Duodenal mucosa (tissue), 2 donors: ENCODE results near the gene EFNA2.
A peak's percentile ranks its signal among the peaks of the same experiment; 100 is the strongest.

ENCODE experiments used
- H3K27ac ChIP-seq: one replicate; pipeline ENCODE4 v1.7.0; 2013; ENCODE audit warnings: low read depth, low read length
- H3K27me3 ChIP-seq, 2 donors: one replicate each; pipeline ENCODE4 v1.7.0; 2013; ENCODE audit warnings: low read length in 2 of 2, control low read depth in 1 of 2; ENCODE audit not compliant: insufficient read depth in 2 of 2, control insufficient read depth in 1 of 2
- H3K36me3 ChIP-seq, 2 donors: one replicate each; pipeline ENCODE4 v1.7.0; 2013; ENCODE audit warnings: low read length in 2 of 2, control low read depth in 1 of 2; ENCODE audit not compliant: insufficient read depth in 2 of 2, control insufficient read depth in 1 of 2
- H3K4me1 ChIP-seq, 2 donors: one replicate each; pipeline ENCODE4 v1.7.0; 2013; ENCODE audit warnings: low read length in 2 of 2, control low read depth in 1 of 2; ENCODE audit not compliant: insufficient read depth in 2 of 2, control insufficient read depth in 1 of 2
- H3K4me3 ChIP-seq, 2 donors: one replicate each; pipeline ENCODE4 v1.7.0; 2013; ENCODE audit warnings: low read length in 2 of 2, low read depth in 1 of 2
- H3K9ac ChIP-seq, 2 donors: one replicate each; pipeline ENCODE4 v1.7.0; 2013; ENCODE audit warnings: low read length in 2 of 2, low read depth in 1 of 2
- H3K9me3 ChIP-seq, 2 donors: one replicate each; pipeline ENCODE4 v1.7.0; 2013; ENCODE audit warnings: low read length in 2 of 2, control low read depth in 1 of 2; ENCODE audit not compliant: control insufficient read depth in 1 of 2

Gene EFNA2

DNA sequence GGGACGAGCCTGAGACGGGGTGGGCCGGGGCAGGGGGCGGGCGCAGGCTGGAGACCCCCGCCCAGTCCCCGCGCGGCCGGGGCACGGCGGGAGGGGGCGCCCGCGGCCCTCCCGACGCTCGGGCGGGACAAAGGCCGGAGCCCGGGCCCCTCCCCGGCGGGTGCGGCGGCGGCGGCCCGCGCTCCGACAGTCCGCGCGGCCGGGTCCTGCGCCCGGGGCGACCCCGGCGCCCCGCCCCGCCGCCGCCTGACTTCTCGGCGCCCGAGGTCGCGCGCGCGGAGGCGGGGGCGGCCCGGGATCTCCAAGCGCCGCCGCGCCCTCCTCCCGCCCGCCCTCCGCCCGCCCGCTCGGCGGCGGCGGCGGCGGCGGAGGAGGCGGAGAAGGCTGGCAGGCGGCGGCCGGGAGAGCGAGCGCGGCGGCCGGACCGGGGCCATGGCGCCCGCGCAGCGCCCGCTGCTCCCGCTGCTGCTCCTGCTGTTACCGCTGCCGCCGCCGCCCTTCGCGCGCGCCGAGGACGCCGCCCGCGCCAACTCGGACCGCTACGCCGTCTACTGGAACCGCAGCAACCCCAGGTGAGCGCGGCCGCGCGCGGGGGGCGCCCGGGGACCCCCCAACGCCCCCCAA is at the start of gene EFNA2:
Gene EFNA2, plus strand, starts transcription at position 137 of the 624 bp plus-strand sequence. Its CDS starts 296 bp downstream, at position 433.
- Histone ChIP-seq H3K9me3 (no peaks in the 10 kb centered on the region), H3K27ac (peak within 1 kb of the TSS; percentile 92), H3K4me1 (peaks cover 27 to 35% of the 10 kb centered on the region in 2 donors), H3K4me3 (peak within 1 kb of the TSS; percentile 70 to 72), H3K9ac (peak within 1 kb of the TSS; percentile 60 to 67), H3K27me3 (peaks cover 3 to 18% of the 10 kb centered on the region in 2 donors), H3K36me3 (no peaks in the 10 kb centered on the region)

GRCh38 chr19:1236576-1236975 is 49.1 kb upstream of the EFNA2 start:
- Histone ChIP-seq H3K4me1 (peaks cover 0 to 40% of the 10 kb centered on the region in 2 donors), H3K27ac (no peak overlapping the region), H3K27me3 (peaks cover 27 to 30% of the 10 kb centered on the region in 2 donors), H3K9ac (no peak overlapping the region), H3K36me3 (no peaks in the 10 kb centered on the region), H3K9me3 (no peaks in the 10 kb centered on the region), H3K4me3 (no peak overlapping the region)

- Histone ChIP-seq H3K4me3 (peak overlapping the region; percentile 29 to 48), H3K9me3 (no peaks in the 10 kb centered on the region), H3K27ac (no peak overlapping the region), H3K27me3 (peaks cover 27 to 28% of the 10 kb centered on the region in 2 donors), H3K9ac (no peak overlapping the region), H3K36me3 (no peaks in the 10 kb centered on the region), H3K4me1 (peaks cover 0 to 42% of the 10 kb centered on the region in 2 donors)
Measured at GRCh38 chr19:1237027-1237659, 48.5 kb upstream of the EFNA2 start.

GRCh38 chr19:1237754-1238368 is 47.8 kb upstream of the EFNA2 start, which contains the start of gene CBARP:
TSS of gene CBARP (minus strand) at chr19:1238005. CDS start at chr19:1236100, 1,905 bp downstream.
- no peaks in the 10 kb centered on the region for H3K9me3 ChIP-seq
- H3K36me3 ChIP-seq: no peaks in the 10 kb centered on the region
- H3K4me3 ChIP-seq: peak within 1 kb of the TSS; percentile 40 to 48
- peaks cover 27 to 28% of the 10 kb centered on the region in 2 donors for H3K27me3 ChIP-seq
- peak within 1 kb of the TSS in 1 of 2 donors; percentile 32 for H3K9ac ChIP-seq
- H3K27ac ChIP-seq: peak within 1 kb of the TSS; percentile 6
- peaks cover 0 to 44% of the 10 kb centered on the region in 2 donors for H3K4me1 ChIP-seq

GRCh38 chr19:1238369-1239303 is 47.0 kb upstream of the EFNA2 start:
- H3K9ac ChIP-seq: peak overlapping the region in 1 of 2 donors; percentile 32
- H3K4me3 ChIP-seq: peak overlapping the region; percentile 36 to 40
- peaks cover 25 to 27% of the 10 kb centered on the region in 2 donors for H3K27me3 ChIP-seq
- H3K36me3 ChIP-seq: no peaks in the 10 kb centered on the region
- peaks cover 3 to 46% of the 10 kb centered on the region in 2 donors for H3K4me1 ChIP-seq
- H3K27ac ChIP-seq: peak overlapping the region; percentile 6
- H3K9me3 ChIP-seq: no peaks in the 10 kb centered on the region

DNA sequence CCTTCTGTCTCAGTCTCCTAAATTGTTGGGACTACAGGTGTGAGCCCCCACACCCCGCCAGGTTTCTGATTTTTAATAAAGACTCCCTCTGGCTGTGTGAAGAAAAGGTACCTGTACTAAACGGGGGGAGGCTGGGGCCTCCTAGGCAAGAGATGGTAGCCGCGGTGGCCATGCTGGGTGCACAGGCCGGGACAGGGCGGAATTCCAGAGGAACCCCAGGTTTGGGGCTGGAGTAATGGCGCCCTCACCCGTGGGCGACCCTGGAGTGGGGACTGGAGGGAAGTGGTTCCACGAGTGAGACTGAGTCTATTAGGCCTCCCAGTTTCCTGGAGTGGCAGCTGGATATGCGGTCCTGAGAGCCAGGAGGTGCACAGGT is 46.3 kb upstream of the EFNA2 start:
- H3K27me3 ChIP-seq: peaks cover 19 to 24% of the 10 kb centered on the region in 2 donors
- H3K4me3 ChIP-seq: no peak overlapping the region
- H3K36me3 ChIP-seq: no peaks in the 10 kb centered on the region
- no peaks in the 10 kb centered on the region for H3K9me3 ChIP-seq
- no peak overlapping the region for H3K9ac ChIP-seq
- peaks cover 11 to 51% of the 10 kb centered on the region in 2 donors for H3K4me1 ChIP-seq
- no peak overlapping the region for H3K27ac ChIP-seq

GRCh38 chr19:1239796-1240737 is 45.6 kb upstream of the EFNA2 start:
- H3K27ac ChIP-seq: peak overlapping the region; percentile 42
- H3K9ac ChIP-seq: peak overlapping the region; percentile 25 to 43
- H3K36me3 ChIP-seq: no peaks in the 10 kb centered on the region
- no peaks in the 10 kb centered on the region for H3K9me3 ChIP-seq
- peaks cover 18 to 52% of the 10 kb centered on the region in 2 donors for H3K4me1 ChIP-seq
- H3K27me3 ChIP-seq: peaks cover 14 to 20% of the 10 kb centered on the region in 2 donors
- peak overlapping the region; percentile 35 to 58 for H3K4me3 ChIP-seq

DNA sequence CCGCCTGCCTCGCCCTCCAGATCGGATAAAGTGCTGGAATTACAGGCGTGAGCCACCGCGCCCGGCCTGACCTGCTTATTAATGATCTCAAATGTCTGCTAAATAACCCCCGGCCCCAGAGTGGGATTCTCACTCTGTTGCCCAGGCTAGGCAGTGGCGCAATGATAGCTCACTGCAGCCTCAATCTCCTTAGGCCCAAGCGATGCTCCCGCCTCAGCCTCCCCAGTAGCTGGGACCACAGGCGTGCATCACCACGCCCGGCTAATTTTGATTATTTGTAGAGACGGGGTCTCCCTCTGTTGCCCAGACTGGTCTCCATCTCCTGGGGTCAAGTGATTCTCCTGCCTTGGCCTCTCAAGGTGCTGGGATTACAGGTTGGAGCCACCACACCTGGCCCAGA is 44.7 kb upstream of the EFNA2 start:
- H3K4me1 ChIP-seq: peaks cover 24 to 58% of the 10 kb centered on the region in 2 donors
- H3K27ac ChIP-seq: no peak overlapping the region
- peak overlapping the region; percentile 43 to 47 for H3K4me3 ChIP-seq
- no peaks in the 10 kb centered on the region for H3K9me3 ChIP-seq
- peaks cover 6 to 13% of the 10 kb centered on the region in 2 donors for H3K27me3 ChIP-seq
- peak overlapping the region; percentile 16 to 25 for H3K9ac ChIP-seq
- no peaks in the 10 kb centered on the region for H3K36me3 ChIP-seq
